Adrenal gland (tissue), 5 donors: ENCODE results near the gene NXPH3.

ENCODE experiments used
- CTCF ChIP-seq, 6 experiments: fragments of 450-650 bp in 4 of 6; fragments of 200-600 bp in 2 of 6; sonication (generic) in 1 of 6; IDR thresholded peaks; 1 replicate in 5 of 6; 2 replicates in 1 of 6; pipeline versions ENCODE4 v1.5.1 to v1.8.0; 2016 to 2021; ENCODE audit warnings: antibody characterized with exemption in 6 of 6, mild to moderate bottlenecking in 2 of 6, moderate library complexity in 1 of 6
- POLR2A ChIP-seq, 2 donors: fragments of 450-650 bp; IDR thresholded peaks; one replicate each; pipeline ENCODE4 v1.6.1; 2017; ENCODE audit warnings: antibody characterized with exemption in 2 of 2, mild to moderate bottlenecking in 2 of 2, moderate library complexity in 1 of 2
- donor health status: DM: no; HTN: no; CAD: no.

GRCh38 chr17:49579522-49579921 is 3.9 kb downstream of the NXPH3 start:
- no peak for TF ChIP-seq CTCF (IDR thresholded peaks at IDR 0.05)
- no peak for TF ChIP-seq POLR2A (IDR thresholded peaks at IDR 0.05)
